IMR-90 (cell line): ENCODE measurements around the gene CST9. TPM values are rescaled to one million over a fixed set of nuclear protein-coding genes. Genes with fewer than 3 reads are reported as not detected.

Source experiments
- ATAC-seq: fragments of 200-7000 bp; cut with Tn5 transposase; 2 replicates; pipeline ENCODE4 v1.9.1; 2020; ENCODE audit warnings: low read depth, mild to moderate bottlenecking, moderate library complexity
- BruUV-seq: library from RNA; stranded (reverse); fragments of 400-500 nt; replicated peaks from 2 replicates; lab custom pipeline; 2021; lab: Mats Ljungman, UMichigan
- CTCF ChIA-PET: fragments of 300-600 bp; formaldehyde crosslinking; extraction: SDS; loops from one replicate; lab custom pipeline; 2021; ENCODE audit warnings: antibody characterized with exemption; lab: Yijun Ruan, JAX
- POLR2A ChIA-PET: fragments of 300-600 bp; sonication (Branson Sonifier 250); formaldehyde crosslinking; loops from one replicate; lab custom pipeline; 2022; ENCODE audit warnings: antibody characterized with exemption; ENCODE audit not compliant: unreplicated experiment; lab: Charles Lee
- DNase-seq: peaks from one replicate; pipeline ENCODE4 v3.0.0; 2013
- H2AFZ ChIP-seq: replicated peaks from 2 replicates; pipeline ENCODE3; 2013; ENCODE audit warnings: low read length, mild to moderate bottlenecking; ENCODE audit not compliant: poor library complexity
- H2AK5ac ChIP-seq: 2 replicates; pipeline ENCODE4 v1.6.1; 2013; ENCODE audit warnings: low read depth, low read length, inconsistent platforms
- H2AK9ac ChIP-seq: replicated peaks from 2 replicates; pipeline ENCODE3; 2013; ENCODE audit warnings: mild to moderate bottlenecking, low read depth, low read length, moderate library complexity; ENCODE audit not compliant: poor library complexity
- H2BK120ac ChIP-seq: 2 replicates; pipeline ENCODE4 v1.6.1; 2013; ENCODE audit warnings: low read depth, low read length, inconsistent platforms
- H2BK15ac ChIP-seq: 3 replicates; pipeline ENCODE4 v1.6.1; 2013; ENCODE audit warnings: low read depth, low read length, inconsistent platforms
- H2BK20ac ChIP-seq: 2 replicates; pipeline ENCODE4 v1.6.1; 2013; ENCODE audit warnings: low read depth, mild to moderate bottlenecking, inconsistent platforms, low read length, moderate library complexity
- H2BK5ac ChIP-seq: 2 replicates; pipeline ENCODE4 v1.6.1; 2013; ENCODE audit warnings: mild to moderate bottlenecking, low read depth, low read length, inconsistent platforms; ENCODE audit not compliant: poor library complexity, severe bottlenecking
- H3K14ac ChIP-seq: replicated peaks from 2 replicates; pipeline ENCODE4 v1.6.1; 2013; ENCODE audit warnings: low read depth, low read length, inconsistent platforms
- H3K18ac ChIP-seq: 2 replicates; pipeline ENCODE4 v1.6.1; 2013; ENCODE audit warnings: low read depth, low read length, control low read depth
- H3K23ac ChIP-seq: 2 replicates; pipeline ENCODE4 v1.6.1; 2013; ENCODE audit warnings: low read depth, low read length, inconsistent platforms
- H3K27ac ChIP-seq: 2 replicates; pipeline ENCODE4 v1.5.1; 2013; ENCODE audit warnings: mild to moderate bottlenecking, control low read depth, low read length; ENCODE audit not compliant: insufficient read depth
- H3K27me3 ChIP-seq: 2 replicates; pipeline ENCODE4 v1.6.1; 2013; ENCODE audit warnings: low read length; ENCODE audit not compliant: control insufficient read depth, insufficient read depth
- H3K36me3 ChIP-seq: 2 replicates; pipeline ENCODE4 v1.6.1; 2013; ENCODE audit warnings: low read length, mixed read lengths; ENCODE audit not compliant: control insufficient read depth, insufficient read depth
- H3K4ac ChIP-seq: 2 replicates; pipeline ENCODE4 v1.6.1; 2013; ENCODE audit warnings: low read depth, low read length, inconsistent platforms
- H3K4me1 ChIP-seq: 2 replicates; pipeline ENCODE4 v1.6.1; 2013; ENCODE audit warnings: low read length, mixed read lengths; ENCODE audit not compliant: control insufficient read depth, insufficient read depth
- H3K4me2 ChIP-seq: 2 replicates; pipeline ENCODE4 v1.6.1; 2013; ENCODE audit warnings: low read depth, mild to moderate bottlenecking, control low read depth, low read length, moderate library complexity
- H3K4me3 ChIP-seq: 2 replicates; pipeline ENCODE4 v1.5.1; 2013; ENCODE audit warnings: low read depth, mild to moderate bottlenecking, control low read depth, low read length, moderate library complexity; ENCODE audit not compliant: insufficient read depth
- H3K56ac ChIP-seq: 2 replicates; pipeline ENCODE4 v1.6.1; 2013; ENCODE audit warnings: low read length, inconsistent platforms; ENCODE audit not compliant: insufficient read depth; ENCODE audit errors: extremely low read depth
- H3K79me1 ChIP-seq, 2 experiments: 2 replicates each; pipeline ENCODE4 v1.6.1; 2013; ENCODE audit warnings: low read length in 2 of 2, inconsistent platforms in 1 of 2, low read depth in 1 of 2
- H3K9ac ChIP-seq: 2 replicates; pipeline ENCODE4 v1.6.1; 2013; ENCODE audit warnings: low read depth, low read length, control low read depth
- H3K9me1 ChIP-seq: 2 replicates; pipeline ENCODE4 v1.6.1; 2013; ENCODE audit warnings: low read length, inconsistent platforms; ENCODE audit not compliant: insufficient read depth
- H3K9me3 ChIP-seq: 2 replicates; pipeline ENCODE4 v1.6.1; 2013; ENCODE audit warnings: low read length; ENCODE audit not compliant: control insufficient read depth, insufficient read depth
- H4K20me1 ChIP-seq: 2 replicates; pipeline ENCODE4 v1.6.1; 2013; ENCODE audit warnings: low read length, inconsistent platforms; ENCODE audit not compliant: insufficient read depth
- H4K5ac ChIP-seq: 2 replicates; pipeline ENCODE4 v1.6.1; 2013; ENCODE audit warnings: mild to moderate bottlenecking, low read depth, low read length, control low read depth
- H4K8ac ChIP-seq, 2 experiments: 2 replicates each; pipeline ENCODE4 v1.6.1; 2013; ENCODE audit warnings: low read depth in 2 of 2, low read length in 2 of 2, control low read depth in 1 of 2, inconsistent platforms in 1 of 2
- H4K91ac ChIP-seq: 2 replicates; pipeline ENCODE4 v1.6.1; 2013; ENCODE audit warnings: low read depth, low read length, inconsistent platforms; ENCODE audit not compliant: insufficient read depth
- BHLHE40 ChIP-seq: fragments of 150-350 bp; IDR thresholded peaks from 2 replicates; pipeline ENCODE4 v1.6.1; 2016; ENCODE audit warnings: mild to moderate bottlenecking, low read depth, low read length
- CEBPB ChIP-seq: IDR thresholded peaks from 2 replicates; pipeline ENCODE4 v1.6.1; 2012; ENCODE audit warnings: low read depth, low read length, improper control_type of control experiment
- CHD1 ChIP-seq: IDR thresholded peaks from 2 replicates; pipeline ENCODE4 v1.6.1; 2012; ENCODE audit warnings: low read depth, low read length, improper control_type of control experiment
- CTCF ChIP-seq: conservative IDR thresholded peaks from 2 replicates; pipeline ENCODE4 v1.5.1; 2012; ENCODE audit warnings: mild to moderate bottlenecking, low read depth, low read length, improper control_type of control experiment
- ELK1 ChIP-seq: fragments of 150-350 bp; IDR thresholded peaks from 2 replicates; pipeline ENCODE4 v1.6.1; 2016; ENCODE audit warnings: low read depth, mild to moderate bottlenecking, low read length, moderate library complexity, borderline replicate concordance
- FOS ChIP-seq: fragments of 150-350 bp; IDR thresholded peaks from 2 replicates; pipeline ENCODE4 v1.6.1; 2016; ENCODE audit warnings: low read depth, low read length
- MAFK ChIP-seq: IDR thresholded peaks from 2 replicates; pipeline ENCODE4 v1.6.1; 2012; ENCODE audit warnings: low read depth, low read length, improper control_type of control experiment
- MAZ ChIP-seq: IDR thresholded peaks from 2 replicates; pipeline ENCODE4 v1.6.1; 2012; ENCODE audit warnings: low read depth, mild to moderate bottlenecking, low read length, improper control_type of control experiment, moderate library complexity, borderline replicate concordance
- MXI1 ChIP-seq: IDR thresholded peaks from 2 replicates; pipeline ENCODE4 v1.6.1; 2012; ENCODE audit warnings: low read depth, mild to moderate bottlenecking, low read length, moderate library complexity, borderline replicate concordance
- NFE2L2 ChIP-seq: fragments of 150-350 bp; IDR thresholded peaks from 2 replicates; pipeline ENCODE4 v1.6.1; 2016; ENCODE audit warnings: low read depth, mild to moderate bottlenecking, low read length
- POLR2A ChIP-seq: IDR thresholded peaks from 2 replicates; pipeline ENCODE4 v1.6.1; 2012; ENCODE audit warnings: mild to moderate bottlenecking, low read depth, low read length
- RAD21 ChIP-seq: IDR thresholded peaks from 2 replicates; pipeline ENCODE4 v1.6.1; 2012; ENCODE audit warnings: low read length, improper control_type of control experiment
- RCOR1 ChIP-seq: IDR thresholded peaks from 2 replicates; pipeline ENCODE4 v1.6.1; 2012; ENCODE audit warnings: mild to moderate bottlenecking, low read length, improper control_type of control experiment; ENCODE audit not compliant: insufficient replicate concordance
- RFX5 ChIP-seq: IDR thresholded peaks from 2 replicates; pipeline ENCODE4 v1.8.0; 2012; ENCODE audit warnings: low read depth, mild to moderate bottlenecking, low read length, moderate library complexity
- SMC3 ChIP-seq: fragments of 150-350 bp; IDR thresholded peaks from 2 replicates; pipeline ENCODE4 v1.6.1; 2016; ENCODE audit warnings: low read depth, mild to moderate bottlenecking, antibody characterized with exemption, low read length, moderate library complexity
- WGBS, 2 experiments: methylation state at CpG; one replicate each; pipeline versions ENCODE4 v1.1.5 to v1.1.7; 2013; ENCODE audit warnings: missing lambda C conversion rate in 2 of 2; ENCODE audit not compliant: insufficient read length in 1 of 2; ENCODE audit errors: extremely low coverage in 2 of 2; 5-methylcytosine and 5-hydroxymethylcytosine counted together
- dilution Hi-C: fragments of 300-500 bp; cut with HindIII; formaldehyde crosslinking; loops from one replicate; pipeline ENCODE4 v1.14.3; 2018; ENCODE audit warnings: low sequenced_read_pairs; ENCODE audit not compliant: unreplicated experiment
- in situ Hi-C: fragments of 300-500 bp; cut with MboI; formaldehyde crosslinking; loops from 3 replicates; pipeline ENCODE4 v1.14.3; 2019; ENCODE audit warnings: low sequenced_read_pairs, inconsistent platforms, mixed read lengths
- intact Hi-C: fragments of 100-400 bp; cut with micrococcal nuclease; formaldehyde crosslinking; loops from 2 replicates; pipeline ENCODE4 v1.10.0; 2022
- polyA plus RNA-seq, 3 experiments: library from polyadenylated mRNA; depleted of rRNA; stranded (reverse); fragments of >200 nt; gene quantifications; 2 replicates each; pipeline ENCODE4 v1.2.3, GENCODE V29; 2012; ENCODE audit warnings: low replicate concordance in 1 of 3
- total RNA-seq: library from RNA; depleted of rRNA; stranded (reverse); fragments of >200 nt; gene quantifications from 2 replicates; pipeline ENCODE4 v1.2.3, GENCODE V29; 2012

Gene CST9
- total and polyA plus RNA-seq, 2 of the 4 experiments (the other 2 are of a cell fraction), result not detected

DNA sequence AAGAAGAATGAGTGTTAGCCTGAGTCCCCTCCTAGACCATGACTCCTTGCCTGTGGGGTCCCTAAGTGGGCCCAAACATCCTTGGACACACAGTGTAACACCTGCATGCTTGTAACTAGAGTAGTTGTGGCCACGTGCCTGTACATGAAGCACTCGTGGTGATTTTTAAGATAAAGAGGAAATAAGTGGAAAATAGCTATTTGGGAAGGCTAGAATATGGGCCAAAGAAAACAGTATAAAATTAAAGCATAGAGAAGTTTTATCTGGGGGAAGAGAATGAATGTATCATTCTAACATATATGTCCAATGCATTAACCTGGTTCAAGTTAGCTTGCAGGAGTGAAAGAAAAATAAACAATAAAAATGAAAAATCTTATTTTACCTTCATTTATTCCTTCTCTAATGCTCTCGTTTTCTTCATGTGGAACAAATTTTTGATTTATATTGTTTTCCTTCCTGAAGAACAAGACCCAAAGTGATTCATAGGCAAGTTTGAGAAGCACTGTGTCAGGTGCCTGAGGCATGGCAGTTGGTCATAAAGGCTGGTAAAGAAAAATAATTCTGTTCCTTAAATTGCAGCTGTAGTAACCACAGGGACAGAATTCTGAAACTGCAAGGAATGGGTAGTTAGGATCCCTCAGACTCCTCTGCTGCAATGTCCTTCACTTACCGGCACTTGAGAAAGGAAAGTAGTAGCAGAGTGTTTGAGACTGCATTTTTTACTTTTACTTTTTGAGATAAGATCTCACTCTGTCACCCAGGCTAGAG is 40.6 kb upstream of the CST9 start:
- in situ Hi-C loops (loop anchor here (25.0 kb wide), 2 partner anchors 1616 to 1766 kb away; partner anchors contain the start of gene GINS1), dilution Hi-C loops (no loop called here), intact Hi-C loops (no loop called here)
- no peak overlapping the region for H2AK9ac ChIP-seq
- H3K9me1 ChIP-seq, result peaks cover 6% of the 10 kb centered on the region
- H4K91ac ChIP-seq, result no peak overlapping the region
- no peaks in the 10 kb centered on the region for H3K79me1 ChIP-seq
- no peak overlapping the region for H4K5ac ChIP-seq
- H3K18ac ChIP-seq, result no peak overlapping the region
- no peak overlapping the region for H2BK20ac ChIP-seq
- H3K4me2 ChIP-seq, result no peak overlapping the region
- no peak overlapping the region for H3K4me3 ChIP-seq
- 50% methylated on average over 1 of the region's 4 CpGs; no CpG with 5 or more reads in 1 of the 2 experiments for WGBS, 2 experiments
- no peak overlapping the region for H3K23ac ChIP-seq
- DNase-seq (no peak), ATAC-seq (no peak)
- no peaks in the 10 kb centered on the region for H3K9me3 ChIP-seq
- H3K4me1 ChIP-seq, result peaks cover 7% of the 10 kb centered on the region
- H2BK120ac ChIP-seq, result no peak overlapping the region
- H4K8ac ChIP-seq, result no peak overlapping the region
- H3K36me3 ChIP-seq, result no peaks in the 10 kb centered on the region
- no peak overlapping the region for H3K4ac ChIP-seq
- no peak overlapping the region for H2BK15ac ChIP-seq
- no peaks in the 10 kb centered on the region for H3K27me3 ChIP-seq
- no TSS peak for BruUV-seq
- no peak overlapping the region for H3K14ac ChIP-seq
- ChIA-PET POLR2A (no interaction called here), CTCF (no interaction called here)
- no peaks in the 10 kb centered on the region; the same call in 1 of the 2 replicates for H4K20me1 ChIP-seq
- H2AK5ac ChIP-seq, result no peak overlapping the region
- no peak overlapping the region for H2AFZ ChIP-seq
- H3K56ac ChIP-seq, result no peak overlapping the region
- no peak overlapping the region for H3K27ac ChIP-seq
- no peak overlapping the region for H2BK5ac ChIP-seq
- TF ChIP-seq MAZ (no peak), ELK1 (no peak), CEBPB (no peak), SMC3 (no peak), POLR2A (no peak), CHD1 (no peak), MAFK (no peak), MXI1 (no peak), FOS (no peak), RCOR1 (no peak), RAD21 (no peak), RFX5 (no peak), BHLHE40 (no peak), CTCF (no peak), NFE2L2 (no peak)
- no peak overlapping the region for H3K9ac ChIP-seq
